NB4 (cell line): ENCODE measurements around the gene FBRS.

Experiments
- POLR2A ChIP-seq: IDR thresholded peaks from 2 replicates; pipeline ENCODE4 v1.6.1; 2011; ENCODE audit warnings: mild to moderate bottlenecking; ENCODE audit not compliant: insufficient read length; ENCODE audit errors: extremely low read depth
- TF ChIP-seq, protein P1 (sequence below): IDR thresholded peaks from one replicate; pipeline ENCODE4 v1.5.1; 2012; ENCODE audit warnings: low read depth, low read length
- TF ChIP-seq, protein P2 (sequence below): IDR thresholded peaks from 2 replicates; pipeline ENCODE4 v1.6.1; 2011; ENCODE audit warnings: low read depth, low read length

DNA sequence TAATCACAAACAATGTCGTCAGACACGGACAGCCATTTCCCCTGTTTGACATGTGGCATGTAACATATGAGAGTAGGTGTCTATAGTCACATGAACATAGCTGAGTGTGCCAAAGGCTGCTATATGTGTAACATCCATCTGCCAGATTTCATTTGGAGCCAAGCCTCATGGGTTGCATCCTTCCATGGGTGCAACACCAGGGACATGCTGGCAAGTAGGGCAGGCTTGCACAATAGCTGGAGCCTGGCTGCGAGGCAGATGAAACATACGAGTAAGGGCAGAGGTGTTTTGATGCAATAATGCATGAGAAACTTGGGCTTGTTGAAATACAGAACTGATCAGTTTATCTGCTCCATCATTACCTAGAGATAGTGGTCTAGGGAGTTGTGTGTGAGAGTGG, 39.0 kb upstream of the FBRS start:
- TF ChIP-seq, protein P1, sequence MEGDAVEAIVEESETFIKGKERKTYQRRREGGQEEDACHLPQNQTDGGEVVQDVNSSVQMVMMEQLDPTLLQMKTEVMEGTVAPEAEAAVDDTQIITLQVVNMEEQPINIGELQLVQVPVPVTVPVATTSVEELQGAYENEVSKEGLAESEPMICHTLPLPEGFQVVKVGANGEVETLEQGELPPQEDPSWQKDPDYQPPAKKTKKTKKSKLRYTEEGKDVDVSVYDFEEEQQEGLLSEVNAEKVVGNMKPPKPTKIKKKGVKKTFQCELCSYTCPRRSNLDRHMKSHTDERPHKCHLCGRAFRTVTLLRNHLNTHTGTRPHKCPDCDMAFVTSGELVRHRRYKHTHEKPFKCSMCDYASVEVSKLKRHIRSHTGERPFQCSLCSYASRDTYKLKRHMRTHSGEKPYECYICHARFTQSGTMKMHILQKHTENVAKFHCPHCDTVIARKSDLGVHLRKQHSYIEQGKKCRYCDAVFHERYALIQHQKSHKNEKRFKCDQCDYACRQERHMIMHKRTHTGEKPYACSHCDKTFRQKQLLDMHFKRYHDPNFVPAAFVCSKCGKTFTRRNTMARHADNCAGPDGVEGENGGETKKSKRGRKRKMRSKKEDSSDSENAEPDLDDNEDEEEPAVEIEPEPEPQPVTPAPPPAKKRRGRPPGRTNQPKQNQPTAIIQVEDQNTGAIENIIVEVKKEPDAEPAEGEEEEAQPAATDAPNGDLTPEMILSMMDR, result no peak
- no peak for TF ChIP-seq POLR2A
- TF ChIP-seq, protein P2, sequence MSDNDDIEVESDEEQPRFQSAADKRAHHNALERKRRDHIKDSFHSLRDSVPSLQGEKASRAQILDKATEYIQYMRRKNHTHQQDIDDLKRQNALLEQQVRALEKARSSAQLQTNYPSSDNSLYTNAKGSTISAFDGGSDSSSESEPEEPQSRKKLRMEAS, result no peak
